Tibial nerve (tissue), 4 donors: ENCODE measurements around the gene NTM. TPM values are rescaled to one million over a fixed set of nuclear protein-coding genes. Genes with fewer than 3 reads are reported as not detected.

ENCODE experiments used
- DNase-seq, 2 donors: peaks; one replicate each; pipeline ENCODE4 v3.0.0-alpha.2; 2019; ENCODE audit warnings: low spot score in 2 of 2
- H3K27ac ChIP-seq, 4 donors: fragments of 200-600 bp; sonication (generic) in 3 of 4; one replicate each; pipeline ENCODE4 v1.5.1; 2017 to 2019; ENCODE audit warnings: mild to moderate bottlenecking in 1 of 4
- H3K27me3 ChIP-seq, 2 donors: fragments of 200-600 bp; sonication (generic) in 1 of 2; one replicate each; pipeline versions ENCODE4 v1.5.1 to v1.6.0; 2017 to 2019
- H3K36me3 ChIP-seq, 3 donors: fragments of 200-600 bp; sonication (generic); one replicate each; pipeline ENCODE4 v1.5.1; 2018 to 2019
- H3K4me1 ChIP-seq, 4 donors: fragments of 200-600 bp; sonication (generic) in 3 of 4; one replicate each; pipeline ENCODE4 v1.5.1; 2017 to 2019
- H3K4me3 ChIP-seq, 4 donors: fragments of 200-600 bp; sonication (generic) in 3 of 4; one replicate each; pipeline ENCODE4 v1.5.1; 2017 to 2019; ENCODE audit warnings: mild to moderate bottlenecking in 1 of 4, moderate library complexity in 1 of 4
- H3K9me3 ChIP-seq, 4 donors: fragments of 200-600 bp; sonication (generic) in 3 of 4; one replicate each; pipeline ENCODE4 v1.5.1; 2017 to 2019
- CTCF ChIP-seq, 5 experiments: fragments of 200-600 bp in 3 of 5; fragments of 450-650 bp in 2 of 5; sonication (generic) in 3 of 5; IDR thresholded peaks; one replicate each; pipeline ENCODE4 v1.5.1; 2016 to 2019; ENCODE audit warnings: antibody characterized with exemption in 5 of 5, mild to moderate bottlenecking in 3 of 5, moderate library complexity in 2 of 5
- EP300 ChIP-seq, 2 donors: sonication (generic); formaldehyde crosslinking; IDR thresholded peaks; one replicate each; pipeline ENCODE4 v1.6.1; 2017; ENCODE audit warnings: antibody characterized with exemption in 2 of 2, mild to moderate bottlenecking in 1 of 2
- POLR2A ChIP-seq, 2 donors: fragments of 450-650 bp; IDR thresholded peaks; one replicate each; pipeline ENCODE4 v1.6.1; 2017; ENCODE audit warnings: antibody characterized with exemption in 2 of 2, mild to moderate bottlenecking in 2 of 2, moderate library complexity in 2 of 2
- WGBS, 2 donors: methylation state at CpG; one replicate each; pipeline ENCODE4 v1.1.5; 2018; 5-methylcytosine and 5-hydroxymethylcytosine counted together
- total RNA-seq, 4 donors: library from RNA; depleted of rRNA; stranded (reverse); fragments of >200 nt; gene quantifications; one replicate each; pipeline ENCODE4 v1.1.0, GENCODE V29; 2016

NTM gene
- total RNA-seq, 4 donors from 2014 or later = 3.7 to 11.4 (median 10.8) TPM

DNA sequence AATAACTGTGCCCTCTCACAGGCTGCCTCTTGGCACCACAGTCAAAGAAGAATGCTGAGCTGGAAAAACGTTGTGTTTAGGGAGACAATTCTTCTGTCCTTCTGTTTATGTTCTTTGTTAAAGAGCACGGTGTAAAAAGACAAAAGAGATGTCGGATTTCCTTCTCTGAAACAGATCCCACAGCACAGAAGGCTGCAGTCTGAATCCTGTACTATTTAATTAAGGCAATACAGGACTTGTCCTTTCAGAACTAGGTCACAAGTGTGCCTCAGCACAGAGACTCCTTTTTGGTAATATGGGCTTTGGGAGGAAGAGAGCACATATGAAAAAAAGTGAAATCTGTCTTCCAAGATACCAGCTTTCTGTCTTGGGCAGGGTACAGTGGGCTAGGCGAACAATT, 201.2 kb downstream of the NTM start:
- TF ChIP-seq POLR2A (IDR thresholded peaks at IDR 0.05) (no peak), CTCF (IDR thresholded peaks at IDR 0.05) (no peak)
- Histone ChIP-seq H3K27ac (no peak overlapping the region), H3K4me3 (no peak overlapping the region), H3K36me3 (no peaks in the 10 kb centered on the region), H3K27me3 (no peaks in the 10 kb centered on the region), H3K9me3 (no peaks in the 10 kb centered on the region), H3K4me1 (no peaks in the 10 kb centered on the region)
- no peak for DNase-seq
- WGBS, 2 donors = 39 to 43% methylated on average over 4 of the region's 4 CpGs

DNA sequence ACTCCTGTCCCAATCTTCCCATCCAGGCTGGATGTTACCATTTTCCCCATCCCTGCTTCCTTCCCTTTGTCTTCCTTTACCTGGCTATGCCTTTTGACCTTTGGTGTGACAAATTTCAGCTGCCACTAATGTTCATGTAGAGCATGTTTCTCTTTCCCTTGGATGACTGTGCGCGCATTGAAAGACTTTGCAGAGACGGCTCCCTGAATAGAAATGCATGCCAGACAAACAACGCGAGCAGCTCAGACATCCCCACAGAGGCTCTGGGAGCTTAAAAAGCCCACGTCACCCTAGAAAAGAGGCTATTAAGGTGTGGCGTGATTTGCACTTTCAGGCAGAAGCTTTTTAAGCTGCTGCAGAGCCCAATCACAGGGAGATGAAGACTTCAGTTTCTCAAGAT, 202.0 kb downstream of the NTM start:
- Histone ChIP-seq H3K4me1 (no peaks in the 10 kb centered on the region), H3K4me3 (no peak overlapping the region), H3K27me3 (no peaks in the 10 kb centered on the region), H3K27ac (no peak overlapping the region), H3K9me3 (no peaks in the 10 kb centered on the region), H3K36me3 (no peaks in the 10 kb centered on the region)
- no peak for TF ChIP-seq EP300 (IDR thresholded peaks at IDR 0.05)
- TF ChIP-seq CTCF (IDR thresholded peaks at IDR 0.05) = no peak
- TF ChIP-seq POLR2A (IDR thresholded peaks at IDR 0.05) = no peak
- WGBS, 2 donors = 81 to 89% methylated on average over 7 of the region's 7 CpGs
- DNase-seq = no peak

GRCh38 chr11:131579932-131580387, 209.5 kb downstream of the NTM start:
- TF ChIP-seq EP300 (IDR thresholded peaks at IDR 0.05) (no peak), POLR2A (IDR thresholded peaks at IDR 0.05) (no peak), CTCF (IDR thresholded peaks at IDR 0.05) (peak in 2 of 5 experiments; percentile 17 to 26)
- H3K27me3 ChIP-seq = no peaks in the 10 kb centered on the region
- H3K36me3 ChIP-seq = no peaks in the 10 kb centered on the region
- no peaks in the 10 kb centered on the region for H3K9me3 ChIP-seq
- DNase-seq = peak in 1 of 2 donors; percentile 8
- H3K4me1 ChIP-seq = no peaks in the 10 kb centered on the region
- H3K4me3 ChIP-seq = no peak overlapping the region
- WGBS, 2 donors = 72 to 73% methylated on average over 7 of the region's 7 CpGs
- no peak overlapping the region for H3K27ac ChIP-seq

DNA sequence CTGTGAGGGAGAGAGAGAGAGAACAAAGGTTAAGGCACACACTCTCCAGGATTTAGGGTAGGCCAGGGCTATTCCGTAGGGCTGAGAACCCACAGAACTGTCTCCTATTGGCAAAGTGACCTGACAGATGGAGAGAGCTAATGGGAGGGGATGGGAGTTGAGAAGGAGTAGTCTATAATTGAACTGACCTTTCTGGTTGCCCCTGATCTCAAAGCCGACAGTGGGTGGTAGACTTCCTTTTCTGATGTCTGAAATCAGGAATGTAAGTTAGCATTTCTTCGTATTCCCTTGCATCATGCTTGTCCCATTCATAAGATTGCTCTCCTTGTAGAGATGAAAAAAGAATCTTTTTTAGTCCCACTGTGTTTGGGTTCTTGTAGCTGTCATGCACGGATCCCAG, 210.1 kb downstream of the NTM start:
- Histone ChIP-seq H3K9me3 (peaks cover 0 to 3% (median 0%) of the 10 kb centered on the region in 4 donors), H3K27ac (no peak overlapping the region), H3K27me3 (no peaks in the 10 kb centered on the region), H3K4me3 (no peak overlapping the region), H3K4me1 (no peaks in the 10 kb centered on the region), H3K36me3 (no peaks in the 10 kb centered on the region)
- DNase-seq = no peak
- WGBS, 2 donors = 53 to 59% methylated on average over 4 of the region's 4 CpGs
- no peak for TF ChIP-seq EP300 (IDR thresholded peaks at IDR 0.05)
- no peak for TF ChIP-seq CTCF (IDR thresholded peaks at IDR 0.05)
- TF ChIP-seq POLR2A (IDR thresholded peaks at IDR 0.05) = no peak

- no peak for DNase-seq
- Histone ChIP-seq H3K9me3 (peaks cover 0 to 3% (median 0%) of the 10 kb centered on the region in 4 donors), H3K4me1 (no peaks in the 10 kb centered on the region), H3K27ac (no peak overlapping the region), H3K27me3 (no peaks in the 10 kb centered on the region), H3K4me3 (no peak overlapping the region), H3K36me3 (no peaks in the 10 kb centered on the region)
- WGBS, 2 donors = 61 to 62% methylated on average over 6 of the region's 6 CpGs
- TF ChIP-seq POLR2A (IDR thresholded peaks at IDR 0.05) (no peak), CTCF (IDR thresholded peaks at IDR 0.05) (no peak), EP300 (IDR thresholded peaks at IDR 0.05) (no peak)
Measured at GRCh38 chr11:131581046-131581445, 210.6 kb downstream of the NTM start.
